Activated CD4-positive, CD25-positive, alpha-beta regulatory T cell treated with anti-CD3 and anti-CD28 coated beads, Interleukin-2, amount 50 U/mL, for 24 hours (primary cell): ENCODE data around the gene MAP3K8.
A peak's percentile ranks its signal among the peaks of the same experiment; 100 is the strongest.
"Not testable (repeated sequence)": the region's sequence is repeated elsewhere in the genome, so short reads cannot be mapped to it uniquely, and the experiment has no call there.

Experiments used
- ATAC-seq, 2 donors: fragments of 150-1000 bp; cut with Tn5 transposase; one replicate each; pipeline ENCODE4 v1.10.0; 2021; ENCODE audit warnings: mild to moderate bottlenecking in 1 of 2, moderate library complexity in 1 of 2

MAP3K8 gene

GRCh38 chr10:30423655-30424275 is 10.2 kb upstream of the MAP3K8 start:
- not testable (repeated sequence) for ATAC-seq

GRCh38 chr10:30425336-30426075 is 8.5 kb upstream of the MAP3K8 start:
- ATAC-seq: no peak

GRCh38 chr10:30430544-30431298 is 3.3 kb upstream of the MAP3K8 start:
- no peak for ATAC-seq

- ATAC-seq: no peak
Measured at GRCh38 chr10:30431435-30431911, 2.5 kb upstream of the MAP3K8 start.

GRCh38 chr10:30432622-30433305 is 1.2 kb upstream of the MAP3K8 start:
- peak in 1 of 2 donors; percentile 0 for ATAC-seq

- peak; percentile 2 to 4 for ATAC-seq
Measured at GRCh38 chr10:30433306-30433729, 666 bp upstream of the MAP3K8 start.

GRCh38 chr10:30434273-30435072 is 489 bp downstream of the MAP3K8 start:
- ATAC-seq: peak; percentile 14 to 18

GRCh38 chr10:30435073-30435422 is 1.1 kb downstream of the MAP3K8 start:
- no peak for ATAC-seq

GRCh38 chr10:30435499-30436167 is 1.6 kb downstream of the MAP3K8 start:
- not testable (repeated sequence) for ATAC-seq

- ATAC-seq: no peak
Measured at GRCh38 chr10:30436191-30436611, 2.2 kb downstream of the MAP3K8 start.

- ATAC-seq: no peak
Measured at GRCh38 chr10:30436671-30437030, 2.7 kb downstream of the MAP3K8 start.

- ATAC-seq: peak; percentile 65 to 71
Measured at GRCh38 chr10:30437031-30437841, 3.3 kb downstream of the MAP3K8 start.

- no peak for ATAC-seq
Measured at GRCh38 chr10:30438021-30438850, 4.3 kb downstream of the MAP3K8 start.

GRCh38 chr10:30439931-30440330 is 5.9 kb downstream of the MAP3K8 start:
- no peak for ATAC-seq

GRCh38 chr10:30442019-30442606 is 8.1 kb downstream of the MAP3K8 start:
- ATAC-seq: no peak

- no peak for ATAC-seq
Measured at GRCh38 chr10:30443049-30443448, 9.1 kb downstream of the MAP3K8 start.

GRCh38 chr10:30445711-30446110 is 11.7 kb downstream of the MAP3K8 start:
- no peak for ATAC-seq

GRCh38 chr10:30447125-30447799 is 13.3 kb downstream of the MAP3K8 start:
- peak; percentile 89 to 90 for ATAC-seq

- ATAC-seq: no peak
Measured at GRCh38 chr10:30448092-30448491, 14.1 kb downstream of the MAP3K8 start.
